Liver (tissue), 2 donors: ENCODE results near the gene EVC2.

Source experiments
- YY1 ChIP-seq: IDR thresholded peaks from 2 replicates; pipeline ENCODE4 v1.6.1; 2016; ENCODE audit warnings: antibody characterized with exemption, mild to moderate bottlenecking
- TF ChIP-seq, protein P1 (sequence below): fragments of 150-350 bp; IDR thresholded peaks from 2 replicates; pipeline ENCODE4 v1.5.1; 2017; ENCODE audit warnings: improper control_type of control experiment, low read depth, low read length; ENCODE audit not compliant: missing input control
- donor health status: healthy.

DNA sequence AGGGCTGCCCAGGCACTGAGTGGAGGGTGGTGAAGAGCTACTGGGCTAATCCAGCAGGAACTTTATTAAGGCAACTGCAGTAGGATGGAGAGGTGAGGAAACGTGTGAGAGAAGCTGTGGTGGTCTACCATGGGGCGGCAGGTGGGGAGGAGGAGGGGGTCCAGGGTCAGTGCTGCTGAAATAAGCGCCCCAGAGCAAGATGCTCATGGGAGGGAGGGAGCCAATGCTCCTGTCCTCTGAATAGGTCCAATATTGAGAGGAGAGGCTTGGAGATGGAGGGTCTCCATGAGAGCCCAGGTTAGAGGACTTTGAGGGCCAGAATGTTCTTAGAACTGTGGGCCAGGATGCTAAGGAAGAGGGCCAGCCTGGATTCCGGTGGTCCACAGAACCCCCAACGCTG, 37.9 kb upstream of the EVC2 start:
- TF ChIP-seq YY1 = no peak
- TF ChIP-seq, protein P1, sequence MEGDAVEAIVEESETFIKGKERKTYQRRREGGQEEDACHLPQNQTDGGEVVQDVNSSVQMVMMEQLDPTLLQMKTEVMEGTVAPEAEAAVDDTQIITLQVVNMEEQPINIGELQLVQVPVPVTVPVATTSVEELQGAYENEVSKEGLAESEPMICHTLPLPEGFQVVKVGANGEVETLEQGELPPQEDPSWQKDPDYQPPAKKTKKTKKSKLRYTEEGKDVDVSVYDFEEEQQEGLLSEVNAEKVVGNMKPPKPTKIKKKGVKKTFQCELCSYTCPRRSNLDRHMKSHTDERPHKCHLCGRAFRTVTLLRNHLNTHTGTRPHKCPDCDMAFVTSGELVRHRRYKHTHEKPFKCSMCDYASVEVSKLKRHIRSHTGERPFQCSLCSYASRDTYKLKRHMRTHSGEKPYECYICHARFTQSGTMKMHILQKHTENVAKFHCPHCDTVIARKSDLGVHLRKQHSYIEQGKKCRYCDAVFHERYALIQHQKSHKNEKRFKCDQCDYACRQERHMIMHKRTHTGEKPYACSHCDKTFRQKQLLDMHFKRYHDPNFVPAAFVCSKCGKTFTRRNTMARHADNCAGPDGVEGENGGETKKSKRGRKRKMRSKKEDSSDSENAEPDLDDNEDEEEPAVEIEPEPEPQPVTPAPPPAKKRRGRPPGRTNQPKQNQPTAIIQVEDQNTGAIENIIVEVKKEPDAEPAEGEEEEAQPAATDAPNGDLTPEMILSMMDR = no peak
